ENCODE measurements around the gene MPO.

- TF ChIP-seq USF2 (IDR thresholded peaks at IDR 0.05) (no peak), FOSB (CRISPR knock-in tag; IDR thresholded peaks at IDR 0.05) (no peak)
Observed at GRCh38 chr17:58277107-58277801, 3.5 kb downstream of the MPO start.

Data from A549 (cell line).